ENCODE data around the gene ATP9B.

The ATP9B gene

DNA sequence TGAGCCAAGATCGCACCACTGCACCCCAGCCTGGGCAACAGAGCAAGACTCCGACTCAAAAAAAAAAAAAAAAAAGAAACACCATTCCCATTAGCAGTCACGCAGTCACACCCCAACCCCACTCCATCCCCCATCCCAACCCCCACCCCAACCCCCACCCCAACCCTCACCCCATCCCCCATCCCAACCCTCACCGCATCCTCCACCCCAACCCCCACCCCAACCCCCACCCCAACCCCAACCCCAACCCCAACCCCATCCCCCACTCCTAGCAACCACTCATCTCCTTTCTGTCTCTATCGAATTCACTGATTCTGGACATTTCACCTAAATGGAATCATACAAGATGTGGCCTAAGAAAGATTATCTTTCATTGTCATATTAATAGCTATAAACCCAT, 25.9 kb upstream of the ATP9B start:
- TF ChIP-seq, protein P1, sequence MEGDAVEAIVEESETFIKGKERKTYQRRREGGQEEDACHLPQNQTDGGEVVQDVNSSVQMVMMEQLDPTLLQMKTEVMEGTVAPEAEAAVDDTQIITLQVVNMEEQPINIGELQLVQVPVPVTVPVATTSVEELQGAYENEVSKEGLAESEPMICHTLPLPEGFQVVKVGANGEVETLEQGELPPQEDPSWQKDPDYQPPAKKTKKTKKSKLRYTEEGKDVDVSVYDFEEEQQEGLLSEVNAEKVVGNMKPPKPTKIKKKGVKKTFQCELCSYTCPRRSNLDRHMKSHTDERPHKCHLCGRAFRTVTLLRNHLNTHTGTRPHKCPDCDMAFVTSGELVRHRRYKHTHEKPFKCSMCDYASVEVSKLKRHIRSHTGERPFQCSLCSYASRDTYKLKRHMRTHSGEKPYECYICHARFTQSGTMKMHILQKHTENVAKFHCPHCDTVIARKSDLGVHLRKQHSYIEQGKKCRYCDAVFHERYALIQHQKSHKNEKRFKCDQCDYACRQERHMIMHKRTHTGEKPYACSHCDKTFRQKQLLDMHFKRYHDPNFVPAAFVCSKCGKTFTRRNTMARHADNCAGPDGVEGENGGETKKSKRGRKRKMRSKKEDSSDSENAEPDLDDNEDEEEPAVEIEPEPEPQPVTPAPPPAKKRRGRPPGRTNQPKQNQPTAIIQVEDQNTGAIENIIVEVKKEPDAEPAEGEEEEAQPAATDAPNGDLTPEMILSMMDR (IDR thresholded peaks at IDR 0.05; ENCODE audit: low read depth, low read length): no peak
- no peak for DNase-seq (ENCODE audit: extremely low read depth, low read depth)

DNA sequence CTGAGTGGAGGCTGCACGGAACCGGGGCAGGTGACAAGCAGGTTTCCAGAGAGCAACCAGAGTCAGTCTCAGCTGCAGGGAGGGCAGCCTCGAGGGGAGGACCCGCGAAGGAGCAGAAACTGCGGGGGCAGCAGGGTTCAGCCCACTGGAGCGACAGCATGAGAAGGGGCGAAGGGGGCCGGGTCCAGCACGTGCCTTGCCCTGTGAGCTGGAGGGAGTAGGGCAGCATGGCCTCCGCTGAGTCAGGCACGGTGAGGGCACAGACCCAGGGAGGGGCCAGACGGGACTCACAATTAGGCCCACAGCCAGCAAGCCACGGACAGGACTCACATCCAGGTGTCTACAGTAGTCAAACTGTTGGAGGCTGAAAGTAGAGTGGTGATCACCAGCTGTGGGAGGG, 22.7 kb upstream of the ATP9B start:
- DNase-seq (ENCODE audit: extremely low read depth, low read depth): no peak
- TF ChIP-seq, protein P1 (IDR thresholded peaks at IDR 0.05; ENCODE audit: low read depth, low read length): no peak

DNA sequence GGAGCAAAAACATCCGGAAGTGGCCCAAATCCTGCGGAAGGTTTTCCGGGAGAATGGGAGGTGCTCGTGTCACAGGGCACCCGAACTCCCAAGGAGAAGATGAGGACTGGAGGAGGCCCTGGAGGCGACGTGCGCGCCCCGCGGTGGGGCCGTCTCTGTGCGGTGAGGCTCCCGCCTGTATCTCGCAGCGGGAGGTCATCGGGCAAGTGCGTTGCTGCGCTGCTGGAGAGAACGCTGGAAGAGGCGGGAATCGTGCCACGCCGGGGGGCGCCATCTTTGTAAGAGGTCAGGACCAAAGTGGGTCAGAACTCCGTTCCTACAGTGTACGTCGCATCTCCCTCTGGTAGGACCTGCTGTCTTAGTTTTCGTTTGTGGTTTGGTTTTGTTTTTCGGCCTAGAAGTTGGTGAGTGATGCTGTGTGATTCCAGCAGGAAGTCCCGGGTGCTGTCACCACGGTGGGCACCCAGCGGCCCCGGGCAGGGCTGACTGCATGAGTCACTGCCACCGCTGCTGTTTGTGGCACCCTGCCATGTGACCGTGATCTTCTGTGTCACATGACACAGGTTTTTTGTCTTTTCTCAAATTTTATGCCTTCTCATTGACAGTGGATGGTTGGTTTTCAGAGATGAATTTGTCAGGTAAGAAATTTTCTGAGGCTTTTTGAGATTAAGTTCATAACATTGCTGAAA, 21.5 kb upstream of the ATP9B start:
- TF ChIP-seq, protein P1 (IDR thresholded peaks at IDR 0.05; ENCODE audit: low read depth, low read length): no peak
- no peak for DNase-seq (ENCODE audit: extremely low read depth, low read depth)

DNA sequence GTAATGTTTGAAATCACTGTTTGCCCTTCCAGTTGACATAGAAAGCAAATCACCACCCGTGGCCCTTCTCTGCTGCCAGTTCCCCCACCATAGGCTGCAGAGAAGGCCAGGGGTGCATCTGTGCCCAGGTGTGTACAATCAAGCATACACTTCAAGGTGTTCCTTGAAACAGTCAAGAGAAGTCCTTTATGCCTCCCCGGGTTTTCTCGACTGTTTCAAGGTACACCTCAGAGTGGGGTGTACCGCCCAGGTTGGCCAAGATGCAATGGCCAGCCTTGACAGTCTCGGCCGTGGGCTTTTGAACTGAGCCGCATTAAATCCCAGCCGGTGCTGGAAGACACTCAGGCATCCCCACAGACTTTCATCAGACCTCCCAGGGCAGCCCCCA, 21.0 kb upstream of the ATP9B start:
- TF ChIP-seq, protein P1 (IDR thresholded peaks at IDR 0.05; ENCODE audit: low read depth, low read length): no peak
- no peak for DNase-seq (ENCODE audit: extremely low read depth, low read depth)

DNA sequence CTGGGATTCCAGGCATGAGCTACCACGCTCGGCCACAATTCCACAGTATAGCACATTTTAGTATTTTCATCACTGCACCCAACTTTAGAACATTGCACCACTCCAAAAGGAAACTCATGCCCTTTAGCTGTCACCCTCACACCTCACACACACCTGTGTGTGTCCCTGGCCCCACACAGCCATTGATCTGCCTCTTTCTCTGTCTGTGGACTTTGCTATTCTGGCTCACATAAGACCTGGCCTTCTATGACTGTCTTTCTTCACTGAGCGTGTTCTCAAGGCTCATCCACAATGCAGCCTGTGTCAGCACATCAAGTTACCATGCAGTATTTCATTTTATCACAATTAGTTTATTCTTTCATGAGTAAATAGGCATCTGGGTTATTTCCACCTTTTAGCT, 19.7 kb upstream of the ATP9B start:
- no peak for DNase-seq (ENCODE audit: extremely low read depth, low read depth)
- TF ChIP-seq, protein P1 (IDR thresholded peaks at IDR 0.05; ENCODE audit: low read depth, low read length): no peak

DNA sequence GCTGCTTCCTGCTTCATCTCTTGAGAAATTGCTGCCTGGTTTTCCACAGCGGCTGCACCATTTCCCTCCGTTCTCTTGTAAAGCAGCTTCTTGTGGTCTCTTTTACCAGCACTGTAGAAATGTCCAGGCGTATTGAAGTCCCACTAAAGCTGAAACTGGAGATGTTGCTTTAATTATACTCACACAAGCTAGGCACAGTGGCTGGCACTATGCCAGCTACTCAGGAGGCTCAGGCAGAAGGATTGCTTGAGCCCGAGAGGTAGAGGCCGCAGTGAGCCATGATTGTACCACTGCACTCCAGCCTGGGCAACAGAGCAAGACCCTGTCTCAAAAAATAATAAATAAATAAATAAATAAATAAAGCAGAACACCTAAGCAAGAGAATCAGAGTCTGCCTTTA, 19.2 kb upstream of the ATP9B start:
- TF ChIP-seq, protein P1 (IDR thresholded peaks at IDR 0.05; ENCODE audit: low read depth, low read length): no peak
- no peak for DNase-seq (ENCODE audit: extremely low read depth, low read depth)

DNA sequence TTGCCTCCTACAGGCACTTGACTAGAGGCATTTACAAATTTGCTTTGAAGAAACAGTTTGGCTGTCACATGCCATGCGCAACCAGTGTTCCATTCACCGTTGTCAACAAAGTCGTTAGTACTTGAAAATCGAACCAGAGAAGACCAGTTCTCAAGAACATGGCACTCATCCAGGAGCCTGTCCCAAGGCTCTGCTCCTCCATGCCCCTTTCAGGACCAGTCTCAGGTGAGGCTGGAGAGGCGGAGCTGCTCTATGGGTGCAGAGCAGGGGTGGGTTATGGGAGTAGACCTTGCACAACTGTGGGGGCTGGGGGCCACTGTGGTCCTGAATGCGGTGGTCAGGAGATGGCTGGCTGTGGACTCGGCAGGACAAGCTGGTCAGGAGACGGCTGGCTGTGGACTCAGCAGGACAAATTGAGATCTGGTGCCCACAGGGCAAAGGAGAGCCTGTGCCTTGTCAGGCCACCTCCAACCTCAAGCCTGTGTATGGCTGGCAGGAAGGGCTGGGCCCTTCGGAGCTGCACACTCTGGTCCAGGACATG, 12.3 kb upstream of the ATP9B start:
- TF ChIP-seq, protein P1 (IDR thresholded peaks at IDR 0.05; ENCODE audit: low read depth, low read length): no peak
- DNase-seq (ENCODE audit: extremely low read depth, low read depth): no peak
